Measurements from ENCODE around the gene PROKR1.

Gene PROKR1

DNA sequence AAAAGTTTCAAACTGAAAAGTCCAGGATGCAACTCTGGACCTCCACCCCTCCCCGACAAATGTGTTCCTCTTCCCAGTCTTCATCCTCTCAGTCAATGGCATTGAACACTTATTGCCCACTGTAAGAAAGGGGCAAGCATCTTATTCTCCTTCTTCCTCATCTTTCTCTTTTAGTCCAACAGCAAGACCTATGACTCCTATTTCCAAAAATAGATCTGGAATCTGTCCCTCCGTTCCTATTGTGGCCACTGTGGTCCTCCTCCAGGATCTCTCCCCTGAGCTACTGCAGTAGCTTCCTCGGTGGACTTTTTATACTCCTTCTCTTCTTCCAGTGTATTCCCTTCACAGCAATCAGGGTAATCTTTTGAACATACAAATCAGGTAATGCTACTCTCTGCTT lies 63.3 kb downstream of the PROKR1 start:
- DNase-seq: no peak
